SJSA1 (cell line): ENCODE data around the gene KCNK6. TPM values are rescaled to one million over a fixed set of nuclear protein-coding genes. Genes with fewer than 3 reads are reported as not detected.
"Not testable (repeated sequence)": the region's sequence is repeated elsewhere in the genome, so short reads cannot be mapped to it uniquely, and the experiment has no call there.

Experiments
- DNase-seq, 2 experiments: peaks; one replicate each; pipeline ENCODE4 v3.0.0-alpha.2; 2015 to 2020; ENCODE audit warnings: low spot score in 2 of 2, low read depth in 1 of 2
- H3K27ac ChIP-seq: fragments of 250-450 bp; sonication (Bioruptor Pico); 2 replicates; pipeline ENCODE4 v1.5.1; 2020; ENCODE audit warnings: mild to moderate bottlenecking, moderate library complexity
- H3K27me3 ChIP-seq: fragments of 250-450 bp; sonication (Bioruptor Pico); replicated peaks from 2 replicates; pipeline ENCODE4 v1.5.1; 2020; ENCODE audit warnings: mild to moderate bottlenecking, moderate library complexity
- H3K36me3 ChIP-seq: fragments of 250-450 bp; sonication (Bioruptor Pico); 2 replicates; pipeline ENCODE4 v1.5.1; 2020; ENCODE audit warnings: mild to moderate bottlenecking
- H3K4me1 ChIP-seq: fragments of 250-450 bp; sonication (Bioruptor Pico); replicated peaks from 2 replicates; pipeline ENCODE4 v1.6.1; 2021; ENCODE audit warnings: mild to moderate bottlenecking
- H3K4me3 ChIP-seq: fragments of 250-450 bp; sonication (Bioruptor Pico); 2 replicates; pipeline ENCODE4 v1.5.1; 2020; ENCODE audit warnings: mild to moderate bottlenecking
- H3K9me3 ChIP-seq: fragments of 250-450 bp; sonication (Bioruptor Pico); replicated peaks from 2 replicates; pipeline ENCODE4 v1.5.1; 2020; ENCODE audit warnings: mild to moderate bottlenecking
- total RNA-seq: library from RNA; depleted of rRNA; stranded (reverse); fragments of >200 nt; shearing (Covaris generic); gene quantifications from 2 replicates; pipeline ENCODE4 v1.2.3, GENCODE V29; 2014

KCNK6 gene
- total RNA-seq, 1 experiment from 2014 or later = 0.34 TPM

DNA sequence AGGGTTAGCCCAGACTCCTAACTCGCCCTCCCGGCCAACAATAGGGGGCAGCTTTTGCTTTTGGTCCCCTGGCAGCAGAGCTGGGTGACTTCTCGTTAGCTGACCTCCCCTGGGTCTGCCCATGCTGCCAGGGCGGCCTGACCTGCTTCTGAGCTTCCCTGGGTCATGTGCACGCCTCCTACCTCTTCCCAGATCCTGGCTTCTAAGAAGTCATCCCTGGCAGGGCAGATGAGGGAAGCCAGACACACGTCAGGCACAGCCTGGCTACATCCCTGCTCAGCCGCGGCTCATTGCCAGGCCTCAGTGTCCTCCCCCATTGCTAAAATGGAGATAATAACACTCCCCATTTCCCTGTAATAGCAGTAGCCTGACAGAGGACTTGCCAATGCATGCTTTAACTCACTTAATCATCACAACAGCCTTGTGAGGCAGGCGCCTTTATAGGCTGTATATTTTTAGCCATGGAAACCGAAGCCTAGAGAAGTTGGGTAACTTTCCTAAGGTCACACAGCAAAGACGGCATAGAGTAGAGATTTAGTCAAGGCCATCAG, 2.1 kb downstream of the KCNK6 start:
- Histone ChIP-seq H3K27ac (no peak overlapping the region), H3K4me1 (peaks cover 11% of the 10 kb centered on the region), H3K4me3 (no peak overlapping the region), H3K27me3 (peaks cover 18% of the 10 kb centered on the region), H3K36me3 (no peaks in the 10 kb centered on the region), H3K9me3 (no peaks in the 10 kb centered on the region)
- no peak for DNase-seq

DNA sequence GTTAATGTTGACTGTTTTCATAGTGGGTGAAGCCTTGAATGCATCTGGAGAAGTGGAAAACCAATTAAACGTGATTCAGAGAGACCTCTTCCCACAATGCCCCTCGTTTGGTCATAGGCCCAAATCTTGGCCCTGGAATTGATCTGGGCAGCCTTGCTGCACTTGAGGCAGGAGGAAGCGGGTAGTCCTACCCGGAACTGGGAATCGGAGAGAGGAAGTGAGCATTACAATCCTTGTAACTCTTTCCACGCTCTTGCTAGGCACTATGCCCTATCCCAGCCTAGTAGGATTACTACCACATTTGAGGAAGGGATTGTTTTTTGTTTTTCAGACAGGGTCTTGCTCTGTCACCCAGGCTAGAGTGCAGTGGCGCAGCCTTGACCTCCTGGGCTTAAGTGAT, 3.6 kb downstream of the KCNK6 start:
- Histone ChIP-seq H3K36me3 (no peaks in the 10 kb centered on the region), H3K4me3 (no peak overlapping the region), H3K27ac (no peak overlapping the region), H3K9me3 (no peaks in the 10 kb centered on the region), H3K4me1 (peaks cover 11% of the 10 kb centered on the region), H3K27me3 (peaks cover 18% of the 10 kb centered on the region)
- DNase-seq = no peak

GRCh38 chr19:38324431-38324830, 4.8 kb downstream of the KCNK6 start:
- H3K36me3 ChIP-seq = no peaks in the 10 kb centered on the region
- DNase-seq = no peak
- H3K4me3 ChIP-seq = no peak overlapping the region
- H3K27me3 ChIP-seq = peaks cover 13% of the 10 kb centered on the region
- no peaks in the 10 kb centered on the region for H3K9me3 ChIP-seq
- H3K27ac ChIP-seq = no peak overlapping the region
- peaks cover 9% of the 10 kb centered on the region for H3K4me1 ChIP-seq

DNA sequence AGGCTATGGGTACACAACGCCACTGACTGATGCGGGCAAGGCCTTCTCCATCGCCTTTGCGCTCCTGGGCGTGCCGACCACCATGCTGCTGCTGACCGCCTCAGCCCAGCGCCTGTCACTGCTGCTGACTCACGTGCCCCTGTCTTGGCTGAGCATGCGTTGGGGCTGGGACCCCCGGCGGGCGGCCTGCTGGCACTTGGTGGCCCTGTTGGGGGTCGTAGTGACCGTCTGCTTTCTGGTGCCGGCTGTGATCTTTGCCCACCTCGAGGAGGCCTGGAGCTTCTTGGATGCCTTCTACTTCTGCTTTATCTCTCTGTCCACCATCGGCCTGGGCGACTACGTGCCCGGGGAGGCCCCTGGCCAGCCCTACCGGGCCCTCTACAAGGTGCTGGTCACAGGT, 6.9 kb downstream of the KCNK6 start:
- Histone ChIP-seq H3K27me3 (no peaks in the 10 kb centered on the region), H3K9me3 (no peaks in the 10 kb centered on the region), H3K36me3 (no peaks in the 10 kb centered on the region), H3K27ac (no peak overlapping the region), H3K4me1 (no peaks in the 10 kb centered on the region), H3K4me3 (no peak overlapping the region)
- no peak for DNase-seq

DNA sequence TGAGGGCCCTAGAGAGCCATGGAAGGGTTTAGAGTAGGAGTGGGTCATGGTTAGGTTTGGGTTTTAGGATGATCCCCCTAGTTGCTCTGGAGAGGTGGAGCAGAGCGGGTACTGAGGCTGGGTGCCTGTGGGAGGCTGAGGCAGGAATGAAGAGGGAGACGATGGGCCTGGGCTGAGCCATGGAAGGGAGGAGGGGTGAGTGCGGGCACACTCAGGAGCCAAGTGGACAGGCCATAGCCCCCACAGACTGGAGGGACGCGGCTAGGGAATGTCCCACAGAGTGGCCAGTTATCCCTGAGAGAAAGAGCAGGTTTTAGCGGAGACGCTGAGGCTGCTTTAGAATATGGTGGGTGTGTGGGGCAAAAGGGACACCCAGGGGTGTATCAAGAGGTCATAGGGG, 10.0 kb downstream of the KCNK6 start:
- Histone ChIP-seq H3K4me1 (no peaks in the 10 kb centered on the region), H3K27me3 (no peaks in the 10 kb centered on the region), H3K4me3 (no peak overlapping the region), H3K27ac (no peak overlapping the region), H3K36me3 (no peaks in the 10 kb centered on the region), H3K9me3 (no peaks in the 10 kb centered on the region)
- DNase-seq = no peak

DNA sequence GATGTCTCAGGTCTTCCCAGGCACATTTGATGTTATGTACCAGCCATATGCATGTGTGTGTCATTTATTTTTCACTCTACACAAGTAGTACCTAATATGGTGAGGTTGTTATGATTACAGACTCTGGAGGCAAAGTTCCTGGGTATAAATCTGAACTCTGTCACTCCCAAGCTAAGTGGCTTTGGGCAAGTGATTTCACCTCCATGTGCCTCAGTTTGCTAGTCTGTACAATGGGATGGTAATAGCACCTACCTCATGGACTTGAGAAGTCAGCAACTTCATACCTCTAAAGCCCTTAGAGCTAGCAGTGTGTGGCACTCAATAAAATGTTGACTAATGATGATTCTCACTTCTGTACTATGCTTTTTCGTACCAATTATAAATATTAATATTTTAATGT, 12.1 kb downstream of the KCNK6 start:
- Histone ChIP-seq H3K27ac (no peak overlapping the region), H3K36me3 (no peaks in the 10 kb centered on the region), H3K4me1 (no peaks in the 10 kb centered on the region), H3K27me3 (no peaks in the 10 kb centered on the region), H3K9me3 (no peaks in the 10 kb centered on the region), H3K4me3 (no peak overlapping the region)
- DNase-seq = no peak

DNA sequence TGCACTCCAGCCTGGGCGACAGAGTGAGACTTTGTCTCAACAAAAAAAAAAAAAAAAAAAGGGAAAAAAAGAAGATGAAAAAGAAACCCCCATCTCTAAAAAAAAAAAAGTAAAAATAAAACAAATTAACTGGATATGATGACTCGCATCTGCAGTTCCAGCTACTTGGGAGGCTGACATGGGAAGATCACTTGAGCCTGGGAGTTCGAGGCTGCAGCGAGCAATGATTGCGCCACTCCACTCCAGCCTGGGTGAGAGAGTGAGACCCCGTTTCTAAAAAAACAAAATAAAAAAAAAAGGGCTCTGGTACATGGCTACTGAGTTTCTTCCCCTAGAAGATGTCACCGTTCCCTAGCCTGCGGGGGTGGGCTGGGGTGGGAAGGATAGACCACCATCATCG, 13.6 kb downstream of the KCNK6 start:
- Histone ChIP-seq H3K27ac (no peak overlapping the region), H3K4me3 (no peak overlapping the region), H3K9me3 (no peaks in the 10 kb centered on the region), H3K4me1 (peaks cover 4% of the 10 kb centered on the region; the same call in 1 of the 2 replicates), H3K27me3 (no peaks in the 10 kb centered on the region), H3K36me3 (no peaks in the 10 kb centered on the region)
- DNase-seq = no peak

- peaks cover 4% of the 10 kb centered on the region; the same call in 1 of the 2 replicates for H3K4me1 ChIP-seq
- peak overlapping the region; percentile 47 for H3K4me3 ChIP-seq
- peak overlapping the region; percentile 33 for H3K27ac ChIP-seq
- DNase-seq = peak; percentile 94 to 98
- no peaks in the 10 kb centered on the region for H3K27me3 ChIP-seq
- H3K9me3 ChIP-seq = no peaks in the 10 kb centered on the region
- H3K36me3 ChIP-seq = no peaks in the 10 kb centered on the region
Observed at GRCh38 chr19:38335949-38336637, 16.4 kb downstream of the KCNK6 start.

DNA sequence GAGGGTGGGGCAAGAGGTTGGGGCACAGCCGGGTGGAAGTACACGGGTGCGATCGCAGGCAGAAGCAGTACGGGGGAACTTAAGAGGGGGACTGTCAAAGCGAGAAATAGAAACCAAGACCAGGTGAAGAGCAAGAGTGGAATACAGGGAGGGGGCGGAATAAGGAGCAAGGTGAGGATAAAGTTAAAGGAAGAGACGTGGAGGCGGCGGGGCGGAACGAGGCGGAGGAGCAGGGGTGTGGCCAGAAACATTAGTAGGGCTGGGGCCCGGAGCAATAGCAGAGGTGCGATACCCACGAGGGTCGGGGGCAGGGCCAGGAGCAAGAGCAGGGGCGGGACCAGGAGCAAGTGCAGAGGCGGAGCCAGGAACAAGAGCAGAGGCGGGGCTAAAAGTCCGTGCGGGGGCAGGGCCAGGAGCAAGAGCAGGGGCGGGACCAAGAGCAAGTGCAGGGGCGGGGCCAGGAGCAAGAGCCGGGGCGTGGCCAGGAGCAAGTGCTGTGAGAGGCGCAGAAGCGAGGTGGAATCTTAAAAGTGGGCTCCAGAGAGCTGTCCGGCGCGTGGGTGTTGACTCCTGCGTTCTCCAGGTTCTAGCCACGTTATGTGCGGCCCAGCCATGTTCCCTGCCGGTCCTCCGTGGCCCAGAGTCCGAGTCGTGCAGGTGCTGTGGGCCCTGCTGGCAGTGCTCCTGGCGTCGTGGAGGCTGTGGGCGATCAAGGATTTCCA, 17.2 kb downstream of the KCNK6 start:
- Histone ChIP-seq H3K36me3 (no peaks in the 10 kb centered on the region), H3K4me1 (peaks cover 4% of the 10 kb centered on the region; the same call in 1 of the 2 replicates), H3K27ac (no peak overlapping the region), H3K27me3 (no peaks in the 10 kb centered on the region), H3K4me3 (peak overlapping the region; percentile 47), H3K9me3 (no peaks in the 10 kb centered on the region)
- DNase-seq = peak; percentile 73 to 92

- Histone ChIP-seq H3K27me3 (no peaks in the 10 kb centered on the region), H3K4me1 (peaks cover 4% of the 10 kb centered on the region; the same call in 1 of the 2 replicates), H3K4me3 (peak overlapping the region; percentile 47; the same call in 1 of the 2 replicates), H3K27ac (no peak overlapping the region), H3K36me3 (no peaks in the 10 kb centered on the region), H3K9me3 (no peaks in the 10 kb centered on the region)
- no peak for DNase-seq
Observed at GRCh38 chr19:38337360-38337653, 17.7 kb downstream of the KCNK6 start.

DNA sequence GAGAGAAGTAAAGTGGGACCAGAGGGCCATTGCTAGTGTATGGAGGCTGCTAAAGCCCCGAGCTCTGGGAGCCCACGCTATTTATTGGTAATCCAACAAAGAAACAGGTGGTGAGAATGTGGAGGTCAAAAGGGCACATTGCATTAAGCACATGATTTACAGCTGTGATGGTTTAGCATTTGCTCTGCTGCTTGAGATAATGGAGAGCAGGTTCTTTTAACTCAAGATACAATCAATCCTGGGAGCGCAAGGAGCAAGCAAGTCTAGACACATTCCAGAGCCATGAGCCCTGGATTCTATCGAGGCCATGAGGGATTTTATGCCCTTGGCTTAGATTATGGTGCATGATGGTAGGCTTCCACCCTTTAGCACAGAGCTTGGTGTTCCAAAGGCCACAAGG, 19.4 kb downstream of the KCNK6 start:
- not testable (repeated sequence) for DNase-seq, H3K4me3 ChIP-seq, H3K27me3 ChIP-seq, H3K27ac ChIP-seq, H3K36me3 ChIP-seq, H3K4me1 ChIP-seq, H3K9me3 ChIP-seq

DNA sequence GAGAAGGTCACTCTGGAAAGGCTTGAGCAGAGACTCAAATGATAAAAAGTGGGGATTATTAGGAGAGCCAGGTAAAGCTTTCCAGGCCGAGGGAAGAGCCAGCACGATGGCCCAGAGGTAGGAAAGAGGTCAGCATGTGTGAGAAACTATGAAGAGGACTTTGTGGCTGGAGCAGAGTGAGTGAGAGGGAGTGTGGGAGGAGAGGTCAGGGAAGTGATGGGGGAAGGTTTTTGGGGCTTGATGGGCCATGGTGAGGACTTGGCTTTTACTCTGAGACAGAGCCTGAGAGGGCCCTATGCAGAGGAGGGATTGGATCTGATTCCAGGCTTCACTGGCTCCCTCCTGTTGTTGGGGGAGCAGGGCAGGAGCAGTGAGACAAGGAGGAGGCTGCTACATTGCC, 21.3 kb downstream of the KCNK6 start:
- no peaks in the 10 kb centered on the region for H3K9me3 ChIP-seq
- H3K27me3 ChIP-seq = no peaks in the 10 kb centered on the region
- no peak overlapping the region for H3K27ac ChIP-seq
- no peak for DNase-seq
- peaks cover 4% of the 10 kb centered on the region; the same call in 1 of the 2 replicates for H3K4me1 ChIP-seq
- no peaks in the 10 kb centered on the region for H3K36me3 ChIP-seq
- no peak overlapping the region for H3K4me3 ChIP-seq

GRCh38 chr19:38346837-38347236, 27.2 kb downstream of the KCNK6 start:
- Histone ChIP-seq H3K9me3 (no peaks in the 10 kb centered on the region), H3K4me3 (no peak overlapping the region), H3K36me3 (no peaks in the 10 kb centered on the region), H3K4me1 (no peaks in the 10 kb centered on the region), H3K27ac (no peak overlapping the region), H3K27me3 (no peaks in the 10 kb centered on the region)
- no peak for DNase-seq

- H3K4me1 ChIP-seq = no peaks in the 10 kb centered on the region
- no peaks in the 10 kb centered on the region for H3K9me3 ChIP-seq
- H3K4me3 ChIP-seq = no peak overlapping the region
- H3K27ac ChIP-seq = no peak overlapping the region
- peaks cover 7% of the 10 kb centered on the region for H3K27me3 ChIP-seq
- no peaks in the 10 kb centered on the region for H3K36me3 ChIP-seq
- DNase-seq = no peak
Observed at GRCh38 chr19:38350883-38351282, 31.2 kb downstream of the KCNK6 start.
